ENCODE measurements around the gene EMILIN1.

EMILIN1 gene

GRCh38 chr2:27067385-27067784 is 11.0 kb upstream of the EMILIN1 start:
- no peaks in the 10 kb centered on the region for H3K27me3 ChIP-seq (ENCODE audit: insufficient read depth, low read length, poor library complexity, severe bottlenecking)
- no peak overlapping the region for H3K9ac ChIP-seq (ENCODE audit: low read depth, low read length, poor library complexity, severe bottlenecking)
- H3K79me2 ChIP-seq (ENCODE audit: insufficient read depth, low read length), result peaks cover 43% of the 10 kb centered on the region
- no peaks in the 10 kb centered on the region for H3K9me3 ChIP-seq (ENCODE audit: insufficient read depth, low read depth, low read length)
- peaks cover 21% of the 10 kb centered on the region for H4K20me1 ChIP-seq (ENCODE audit: insufficient read depth, low read length, poor library complexity, severe bottlenecking)
- H2AFZ ChIP-seq (ENCODE audit: low read length), result no peak overlapping the region
- TF ChIP-seq, protein P1, sequence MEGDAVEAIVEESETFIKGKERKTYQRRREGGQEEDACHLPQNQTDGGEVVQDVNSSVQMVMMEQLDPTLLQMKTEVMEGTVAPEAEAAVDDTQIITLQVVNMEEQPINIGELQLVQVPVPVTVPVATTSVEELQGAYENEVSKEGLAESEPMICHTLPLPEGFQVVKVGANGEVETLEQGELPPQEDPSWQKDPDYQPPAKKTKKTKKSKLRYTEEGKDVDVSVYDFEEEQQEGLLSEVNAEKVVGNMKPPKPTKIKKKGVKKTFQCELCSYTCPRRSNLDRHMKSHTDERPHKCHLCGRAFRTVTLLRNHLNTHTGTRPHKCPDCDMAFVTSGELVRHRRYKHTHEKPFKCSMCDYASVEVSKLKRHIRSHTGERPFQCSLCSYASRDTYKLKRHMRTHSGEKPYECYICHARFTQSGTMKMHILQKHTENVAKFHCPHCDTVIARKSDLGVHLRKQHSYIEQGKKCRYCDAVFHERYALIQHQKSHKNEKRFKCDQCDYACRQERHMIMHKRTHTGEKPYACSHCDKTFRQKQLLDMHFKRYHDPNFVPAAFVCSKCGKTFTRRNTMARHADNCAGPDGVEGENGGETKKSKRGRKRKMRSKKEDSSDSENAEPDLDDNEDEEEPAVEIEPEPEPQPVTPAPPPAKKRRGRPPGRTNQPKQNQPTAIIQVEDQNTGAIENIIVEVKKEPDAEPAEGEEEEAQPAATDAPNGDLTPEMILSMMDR (conservative IDR thresholded peaks at IDR 0.05; ENCODE audit: low read length), result no peak
- no peak for TF ChIP-seq EZH2phosphoT487 (IDR thresholded peaks at IDR 0.05; ENCODE audit: borderline replicate concordance)
- no peaks in the 10 kb centered on the region for H3F3A ChIP-seq (ENCODE audit: low read depth)
- no peaks in the 10 kb centered on the region for H3K9me2 ChIP-seq (replicated peaks; ENCODE audit: low read depth, low read length)
- H3K4me2 ChIP-seq (ENCODE audit: low read depth, low read length, poor library complexity, severe bottlenecking), result no peak overlapping the region
- H3K36me3 ChIP-seq (ENCODE audit: insufficient read depth, low read length), result no peaks in the 10 kb centered on the region
- H3K4me1 ChIP-seq (ENCODE audit: insufficient read depth, low read length, poor library complexity, severe bottlenecking), result peaks cover 25% of the 10 kb centered on the region
- H3K4me3 ChIP-seq (ENCODE audit: low read length, poor library complexity, severe bottlenecking), result no peak overlapping the region

GRCh38 chr2:27069436-27069835 is 9.0 kb upstream of the EMILIN1 start:
- Histone ChIP-seq H3K9me2 (replicated peaks; ENCODE audit: low read depth, low read length) (no peaks in the 10 kb centered on the region), H4K20me1 (ENCODE audit: insufficient read depth, low read length, poor library complexity, severe bottlenecking) (peaks cover 21% of the 10 kb centered on the region), H2AFZ (ENCODE audit: low read length) (no peak overlapping the region), H3K9ac (ENCODE audit: low read depth, low read length, poor library complexity, severe bottlenecking) (peak overlapping the region; percentile 95), H3K36me3 (ENCODE audit: insufficient read depth, low read length) (no peaks in the 10 kb centered on the region), H3K4me3 (ENCODE audit: low read length, poor library complexity, severe bottlenecking) (peak overlapping the region; percentile 88), H3F3A (ENCODE audit: low read depth) (no peaks in the 10 kb centered on the region), H3K79me2 (ENCODE audit: insufficient read depth, low read length) (peaks cover 43% of the 10 kb centered on the region), H3K27me3 (ENCODE audit: insufficient read depth, low read length, poor library complexity, severe bottlenecking) (no peaks in the 10 kb centered on the region), H3K4me2 (ENCODE audit: low read depth, low read length, poor library complexity, severe bottlenecking) (peak overlapping the region; percentile 97), H3K4me1 (ENCODE audit: insufficient read depth, low read length, poor library complexity, severe bottlenecking) (peaks cover 36% of the 10 kb centered on the region), H3K9me3 (ENCODE audit: insufficient read depth, low read depth, low read length) (no peaks in the 10 kb centered on the region)
- TF ChIP-seq EZH2phosphoT487 (IDR thresholded peaks at IDR 0.05; ENCODE audit: borderline replicate concordance), result no peak
- TF ChIP-seq, protein P1 (conservative IDR thresholded peaks at IDR 0.05; ENCODE audit: low read length), result no peak

DNA sequence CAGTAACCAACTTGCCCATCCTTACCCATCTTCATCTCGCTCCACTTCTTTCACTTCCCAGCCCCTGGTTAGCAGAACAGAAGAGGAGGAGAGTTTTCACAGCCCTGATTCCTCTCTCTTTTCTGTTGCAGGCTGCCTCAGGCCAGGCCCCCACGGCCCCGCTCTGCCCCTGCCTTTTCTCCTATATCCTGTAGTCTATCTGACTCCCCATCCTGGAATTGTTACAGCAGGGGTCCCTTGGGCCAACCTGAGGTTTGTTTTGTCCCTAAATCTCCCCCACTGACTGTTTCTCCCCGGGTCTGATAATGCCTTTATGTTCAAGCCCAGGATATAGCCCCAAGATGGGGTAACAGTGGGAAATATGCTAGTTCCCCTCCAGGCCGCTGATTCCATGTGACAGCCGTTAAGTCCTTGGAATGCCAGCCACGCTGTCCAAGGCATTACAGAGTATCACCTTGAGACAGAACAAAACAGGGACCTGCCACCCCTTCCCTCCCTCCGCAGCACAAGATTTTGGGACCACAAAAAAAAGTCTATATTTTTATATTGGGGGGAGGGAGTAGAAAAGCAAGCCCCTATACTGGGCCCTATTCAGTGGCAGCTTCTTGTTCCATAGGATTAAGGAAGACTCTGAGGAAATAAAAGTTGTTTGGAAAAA is 8.3 kb upstream of the EMILIN1 start:
- Histone ChIP-seq H3F3A (ENCODE audit: low read depth) (no peaks in the 10 kb centered on the region), H3K9me3 (ENCODE audit: insufficient read depth, low read depth, low read length) (no peaks in the 10 kb centered on the region), H3K4me3 (ENCODE audit: low read length, poor library complexity, severe bottlenecking) (peak overlapping the region; percentile 88), H3K79me2 (ENCODE audit: insufficient read depth, low read length) (peaks cover 43% of the 10 kb centered on the region), H3K27me3 (ENCODE audit: insufficient read depth, low read length, poor library complexity, severe bottlenecking) (no peaks in the 10 kb centered on the region), H3K9ac (ENCODE audit: low read depth, low read length, poor library complexity, severe bottlenecking) (peak overlapping the region; percentile 95), H4K20me1 (ENCODE audit: insufficient read depth, low read length, poor library complexity, severe bottlenecking) (peaks cover 21% of the 10 kb centered on the region), H3K4me1 (ENCODE audit: insufficient read depth, low read length, poor library complexity, severe bottlenecking) (peaks cover 42% of the 10 kb centered on the region), H3K4me2 (ENCODE audit: low read depth, low read length, poor library complexity, severe bottlenecking) (peak overlapping the region; percentile 97), H3K9me2 (replicated peaks; ENCODE audit: low read depth, low read length) (no peaks in the 10 kb centered on the region), H2AFZ (ENCODE audit: low read length) (no peak overlapping the region), H3K36me3 (ENCODE audit: insufficient read depth, low read length) (no peaks in the 10 kb centered on the region)
- TF ChIP-seq EZH2phosphoT487 (IDR thresholded peaks at IDR 0.05; ENCODE audit: borderline replicate concordance), result no peak
- TF ChIP-seq, protein P1 (conservative IDR thresholded peaks at IDR 0.05; ENCODE audit: low read length), result no peak
